Stomach (tissue), 4 donors: ENCODE measurements around the gene HCFC1.

Source experiments
- POLR2A ChIP-seq, 4 donors: fragments of 450-650 bp; IDR thresholded peaks; one replicate each; pipeline ENCODE4 v1.6.1; 2016; ENCODE audit warnings: antibody characterized with exemption in 4 of 4, control low read depth in 2 of 4, mild to moderate bottlenecking in 1 of 4, moderate library complexity in 1 of 4
- POLR2AphosphoS5 ChIP-seq, 3 donors: sonication (generic); formaldehyde crosslinking; IDR thresholded peaks; one replicate each; pipeline ENCODE4 v1.6.1; 2016; ENCODE audit warnings: antibody characterized with exemption in 3 of 3
- TF ChIP-seq, protein P1 (sequence below), 7 experiments: fragments of 450-650 bp in 4 of 7; fragments of 200-600 bp in 3 of 7; sonication (generic) in 3 of 7; IDR thresholded peaks; one replicate each; pipeline ENCODE4 v1.5.1; 2016 to 2019; ENCODE audit warnings: antibody characterized with exemption in 7 of 7, control low read depth in 2 of 7, mild to moderate bottlenecking in 1 of 7

DNA sequence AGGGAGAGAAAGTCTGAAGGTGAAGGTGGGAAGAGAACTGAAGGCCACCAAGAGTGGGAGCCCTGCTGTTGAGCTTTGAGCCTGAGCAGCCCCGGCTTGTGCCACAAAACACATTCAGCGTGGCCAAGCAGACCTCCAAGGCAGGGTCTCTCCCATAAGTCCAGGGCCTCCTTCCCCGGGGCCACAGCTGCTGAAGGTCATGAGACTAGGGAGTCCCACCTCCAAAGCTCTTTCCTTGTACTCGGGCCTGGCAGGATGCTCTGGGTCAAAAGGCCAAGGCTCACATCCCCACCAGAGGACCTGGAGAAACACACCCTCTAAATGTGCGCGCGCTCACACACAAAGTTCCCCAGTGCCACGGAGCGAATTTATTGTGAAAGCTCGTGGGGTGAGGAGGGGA lies 42.0 kb downstream of the HCFC1 start:
- TF ChIP-seq POLR2A (IDR thresholded peaks at IDR 0.05) (no peak), POLR2AphosphoS5 (IDR thresholded peaks at IDR 0.05) (no peak)
- TF ChIP-seq, protein P1, sequence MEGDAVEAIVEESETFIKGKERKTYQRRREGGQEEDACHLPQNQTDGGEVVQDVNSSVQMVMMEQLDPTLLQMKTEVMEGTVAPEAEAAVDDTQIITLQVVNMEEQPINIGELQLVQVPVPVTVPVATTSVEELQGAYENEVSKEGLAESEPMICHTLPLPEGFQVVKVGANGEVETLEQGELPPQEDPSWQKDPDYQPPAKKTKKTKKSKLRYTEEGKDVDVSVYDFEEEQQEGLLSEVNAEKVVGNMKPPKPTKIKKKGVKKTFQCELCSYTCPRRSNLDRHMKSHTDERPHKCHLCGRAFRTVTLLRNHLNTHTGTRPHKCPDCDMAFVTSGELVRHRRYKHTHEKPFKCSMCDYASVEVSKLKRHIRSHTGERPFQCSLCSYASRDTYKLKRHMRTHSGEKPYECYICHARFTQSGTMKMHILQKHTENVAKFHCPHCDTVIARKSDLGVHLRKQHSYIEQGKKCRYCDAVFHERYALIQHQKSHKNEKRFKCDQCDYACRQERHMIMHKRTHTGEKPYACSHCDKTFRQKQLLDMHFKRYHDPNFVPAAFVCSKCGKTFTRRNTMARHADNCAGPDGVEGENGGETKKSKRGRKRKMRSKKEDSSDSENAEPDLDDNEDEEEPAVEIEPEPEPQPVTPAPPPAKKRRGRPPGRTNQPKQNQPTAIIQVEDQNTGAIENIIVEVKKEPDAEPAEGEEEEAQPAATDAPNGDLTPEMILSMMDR (IDR thresholded peaks at IDR 0.05), result no peak
